HCT116 (cell line): ENCODE measurements around the gene SEMA6B. TPM values are rescaled to one million over a fixed set of nuclear protein-coding genes. Genes with fewer than 3 reads are reported as not detected.

ENCODE experiments used
- ATAC-seq: fragments of 200-7000 bp; cut with Tn5 transposase; 2 replicates; pipeline ENCODE4 v1.9.1; 2020; ENCODE audit warnings: mild to moderate bottlenecking, moderate library complexity
- BruUV-seq: library from RNA; stranded (reverse); fragments of 400-500 nt; replicated peaks from 2 replicates; lab custom pipeline; 2021; lab: Mats Ljungman, UMichigan
- CTCF ChIA-PET: fragments of 300-600 bp; sonication (Branson Sonifier 250); formaldehyde crosslinking; loops from one replicate; lab custom pipeline; 2021; ENCODE audit warnings: antibody characterized with exemption; lab: Charles Lee
- POLR2A ChIA-PET: fragments of 300-600, 350-600 bp; sonication (Branson Sonifier 250); formaldehyde crosslinking; loops from one replicate; lab custom pipeline; 2021; ENCODE audit warnings: antibody characterized with exemption; lab: Charles Lee
- RAD21 ChIA-PET, 2 experiments: fragments of 300-600 bp; sonication (Branson Sonifier 250); formaldehyde crosslinking; loops; one replicate each; lab custom pipeline; 2023; ENCODE audit warnings: low total read pairs in 2 of 2; ENCODE audit not compliant: uncharacterized antibody in 2 of 2, unreplicated experiment in 2 of 2, low non-redundant PET in 1 of 2; lab: Charles Lee
- DNase-seq: peaks from one replicate; pipeline ENCODE4 v3.0.0-alpha.2; 2010; ENCODE audit warnings: low read depth, low spot score
- H2AFZ ChIP-seq: fragments of 200-600 bp; shearing (Covaris generic), sonication (generic); 2 replicates; pipeline ENCODE4 v1.6.1; 2017; ENCODE audit warnings: low read depth, mixed run types, mixed read lengths, antibody characterized with exemption, low read length; ENCODE audit not compliant: poor library complexity, severe bottlenecking
- H3K27ac ChIP-seq: 2 replicates; pipeline ENCODE4 v1.5.1; 2012; ENCODE audit warnings: low read depth, low read length
- H3K27me3 ChIP-seq: fragments of 200-600 bp; sonication (generic); 2 replicates; pipeline ENCODE4 v1.6.1; 2016; ENCODE audit warnings: mixed run types, low read length, mixed read lengths; ENCODE audit not compliant: insufficient read depth
- H3K36me3 ChIP-seq, 2 experiments: fragments of 200-500 bp in 1 of 2; fragments of 200-600 bp in 1 of 2; sonication (Bioruptor generic) in 1 of 2; sonication (generic) in 1 of 2; 2 replicates each; pipeline versions ENCODE4 v1.5.1 to v1.6.1; 2014 to 2016; ENCODE audit warnings: low read length in 2 of 2, inconsistent platforms in 1 of 2, mixed read lengths in 1 of 2, mixed run types in 1 of 2; ENCODE audit not compliant: insufficient read depth in 2 of 2, control insufficient read depth in 1 of 2
- H3K4me1 ChIP-seq, 2 experiments: fragments of 200-600 bp in 1 of 2; sonication (generic) in 1 of 2; 2 replicates each; pipeline versions ENCODE4 v1.5.1 to v1.6.1; 2012 to 2017; ENCODE audit warnings: low read length in 2 of 2, inconsistent platforms in 1 of 2, mild to moderate bottlenecking in 1 of 2, mixed read lengths in 1 of 2, mixed run types in 1 of 2, moderate library complexity in 1 of 2; ENCODE audit not compliant: insufficient read depth in 2 of 2, control insufficient read depth in 1 of 2
- H3K4me2 ChIP-seq: fragments of 200-600 bp; sonication (generic); 2 replicates; pipeline ENCODE4 v1.6.1; 2017; ENCODE audit warnings: mixed run types, low read length, mixed read lengths
- H3K4me3 ChIP-seq, 2 experiments: fragments of 200-600 bp in 1 of 2; sonication (generic) in 1 of 2; replicated peaks in 1 of 2; 2 replicates each; pipeline ENCODE4 v1.5.1; 2011 to 2016; ENCODE audit warnings: low read length in 2 of 2, control low read depth in 1 of 2, low read depth in 1 of 2, mild to moderate bottlenecking in 1 of 2, mixed read lengths in 1 of 2, mixed run types in 1 of 2
- H3K79me2 ChIP-seq: fragments of 200-600 bp; sonication (generic); 2 replicates; pipeline ENCODE4 v1.6.1; 2017; ENCODE audit warnings: mild to moderate bottlenecking, mixed run types, low read length, moderate library complexity, mixed read lengths; ENCODE audit not compliant: insufficient read depth
- H3K9ac ChIP-seq: fragments of 200-600 bp; sonication (generic); 2 replicates; pipeline ENCODE4 v1.6.1; 2016; ENCODE audit warnings: low read length, mixed read lengths
- H3K9me2 ChIP-seq: fragments of 200-600 bp; sonication (generic), shearing (Covaris generic); 2 replicates; pipeline ENCODE4 v1.6.1; 2017; ENCODE audit warnings: mixed run types, mild to moderate bottlenecking, moderate library complexity; ENCODE audit not compliant: insufficient read depth
- H3K9me3 ChIP-seq, 2 experiments: fragments of 200-500 bp in 1 of 2; fragments of 200-600 bp in 1 of 2; sonication (Bioruptor generic) in 1 of 2; sonication (generic) in 1 of 2; 2 replicates each; pipeline ENCODE4 v1.6.1; 2014 to 2017; ENCODE audit warnings: low read length in 2 of 2, mixed read lengths in 2 of 2, inconsistent platforms in 1 of 2, low read depth in 1 of 2, mild to moderate bottlenecking in 1 of 2, mixed run types in 1 of 2, moderate library complexity in 1 of 2; ENCODE audit not compliant: control insufficient read depth in 1 of 2, insufficient read depth in 1 of 2
- H4K20me1 ChIP-seq: fragments of 200-600 bp; sonication (generic), shearing (Covaris generic); 2 replicates; pipeline ENCODE4 v1.6.1; 2017; ENCODE audit warnings: mixed run types, mild to moderate bottlenecking, moderate library complexity; ENCODE audit not compliant: insufficient read depth
- ATF3 ChIP-seq: IDR thresholded peaks from 2 replicates; pipeline ENCODE4 v1.6.1; 2012
- CEBPB ChIP-seq: IDR thresholded peaks from 2 replicates; pipeline ENCODE4 v1.6.1; 2012; ENCODE audit warnings: low read depth
- EGR1 ChIP-seq: IDR thresholded peaks from 2 replicates; pipeline ENCODE4 v1.6.1; 2012; ENCODE audit warnings: low read depth
- EZH2 ChIP-seq: fragments of 200-600 bp; sonication (generic); IDR thresholded peaks from 2 replicates; pipeline ENCODE4 v1.6.1; 2017; ENCODE audit warnings: antibody characterized with exemption, mixed run types
- EZH2phosphoT487 ChIP-seq: fragments of 200-600 bp; IDR thresholded peaks from 2 replicates; pipeline ENCODE4 v1.6.1; 2018; ENCODE audit warnings: antibody characterized with exemption, borderline replicate concordance
- MAX ChIP-seq: IDR thresholded peaks from 2 replicates; pipeline ENCODE4 v1.6.1; 2012
- POLR2AphosphoS5 ChIP-seq: IDR thresholded peaks from 2 replicates; pipeline ENCODE4 v1.6.1; 2011; ENCODE audit warnings: mild to moderate bottlenecking, low read depth, low read length, moderate library complexity
- RAD21 ChIP-seq: IDR thresholded peaks from 2 replicates; pipeline ENCODE4 v1.6.1; 2012; ENCODE audit warnings: low read depth, mild to moderate bottlenecking
- REST ChIP-seq: IDR thresholded peaks from 2 replicates; pipeline ENCODE4 v1.6.1; 2012; ENCODE audit warnings: low read depth
- SIN3A ChIP-seq: IDR thresholded peaks from 2 replicates; pipeline ENCODE4 v1.6.1; 2012; ENCODE audit warnings: low read depth
- TCF7L2 ChIP-seq: IDR thresholded peaks from 2 replicates; pipeline ENCODE4 v1.7.0; 2011; ENCODE audit warnings: borderline replicate concordance, inconsistent platforms; ENCODE audit not compliant: insufficient read depth, insufficient read length; ENCODE audit errors: extremely low read depth
- YY1 ChIP-seq: IDR thresholded peaks from 2 replicates; pipeline ENCODE4 v1.6.1; 2011; ENCODE audit warnings: low read length, low read depth, moderate library complexity, mild to moderate bottlenecking; ENCODE audit not compliant: insufficient replicate concordance; ENCODE audit errors: extremely low read depth
- intact Hi-C: fragments of 100-400 bp; cut with micrococcal nuclease; formaldehyde crosslinking; loops from 2 replicates; pipeline ENCODE4 v1.10.0; 2022
- total RNA-seq: library from RNA; stranded (reverse); gene quantifications from one replicate; pipeline ENCODE4 v1.2.1, GENCODE V29; 2021; ENCODE audit not compliant: unreplicated experiment

SEMA6B gene
- total RNA-seq, 1 experiment from 2014 or later, result 58.4 TPM

- no peak for TF ChIP-seq RAD21
- TF ChIP-seq ATF3, result no peak
- RAD21 ChIA-PET, result no interaction called here
- Histone ChIP-seq H3K4me1 (peaks cover 11 to 22% of the 10 kb centered on the region in 2 experiments; a peak in 3 of 4 replicates), H3K36me3 (no peaks in the 10 kb centered on the region), H4K20me1 (no peaks in the 10 kb centered on the region), H3K9me3 (no peaks in the 10 kb centered on the region), H3K27me3 (no peaks in the 10 kb centered on the region), H3K4me2 (no peak overlapping the region), H3K79me2 (no peaks in the 10 kb centered on the region), H3K9ac (no peak overlapping the region), H3K9me2 (no peaks in the 10 kb centered on the region), H3K4me3 (no peak overlapping the region), H3K27ac (no peak overlapping the region), H2AFZ (no peak overlapping the region)
- no peak for DNase-seq
- ATAC-seq, result no peak
- CTCF ChIA-PET, result interaction anchor here (1.4 to 2.0 kb wide), 2 partner anchors 22 to 34 kb away, joined by 5 read pairs; no protein-coding TSS in a partner anchor
- POLR2A ChIA-PET, result no interaction called here
- BruUV-seq, result no TSS peak
- intact Hi-C loops, result no loop called here
These were observed 31.1 kb upstream of the SEMA6B start for GRCh38 chr19:4590559-4590958.

GRCh38 chr19:4589579-4590410 lies 30.3 kb upstream of the SEMA6B start:
- peak; percentile 90 for ATAC-seq
- ChIA-PET CTCF (interaction anchor here (0.6 to 2.0 kb wide), 10 partner anchors 8 to 65 kb away, joined by 3 to 15 read pairs (median 4); no protein-coding TSS in a partner anchor), POLR2A (interaction anchor here (0.8 kb wide), 1 partner anchor 8 kb away, joined by 3 read pairs; no protein-coding TSS in a partner anchor), RAD21 (interaction anchor here in 1 of 2 experiments (0.5 kb wide), 1 partner anchor 49 kb away, joined by 13 read pairs; the partner anchor contains the start of gene TNFAIP8L1)
- Histone ChIP-seq H3K4me2 (peak overlapping the region; percentile 31; the same call in 1 of the 2 replicates), H2AFZ (no peak overlapping the region), H3K27ac (no peak overlapping the region), H3K4me3 (no peak overlapping the region), H3K9me2 (no peaks in the 10 kb centered on the region), H3K79me2 (no peaks in the 10 kb centered on the region), H3K9ac (no peak overlapping the region), H3K4me1 (peaks cover 11 to 25% of the 10 kb centered on the region in 2 experiments; a peak in 3 of 4 replicates), H4K20me1 (no peaks in the 10 kb centered on the region), H3K36me3 (no peaks in the 10 kb centered on the region), H3K27me3 (no peaks in the 10 kb centered on the region), H3K9me3 (no peaks in the 10 kb centered on the region)
- DNase-seq, result no peak
- intact Hi-C loops, result no loop called here
- BruUV-seq, result no TSS peak
- TF ChIP-seq TCF7L2, result peak; percentile 30
- TF ChIP-seq EZH2phosphoT487, result no peak
- no peak for TF ChIP-seq EGR1
- TF ChIP-seq MAX, result peak; percentile 27; the same call in 1 of the 2 replicates
- TF ChIP-seq POLR2AphosphoS5, result no peak
- no peak for TF ChIP-seq CEBPB
- TF ChIP-seq SIN3A, result no peak
- no peak for TF ChIP-seq YY1
- no peak for TF ChIP-seq REST
- TF ChIP-seq EZH2, result no peak
- TF ChIP-seq RAD21, result no peak
